ENCODE measurements around the gene FADS3.

DNA sequence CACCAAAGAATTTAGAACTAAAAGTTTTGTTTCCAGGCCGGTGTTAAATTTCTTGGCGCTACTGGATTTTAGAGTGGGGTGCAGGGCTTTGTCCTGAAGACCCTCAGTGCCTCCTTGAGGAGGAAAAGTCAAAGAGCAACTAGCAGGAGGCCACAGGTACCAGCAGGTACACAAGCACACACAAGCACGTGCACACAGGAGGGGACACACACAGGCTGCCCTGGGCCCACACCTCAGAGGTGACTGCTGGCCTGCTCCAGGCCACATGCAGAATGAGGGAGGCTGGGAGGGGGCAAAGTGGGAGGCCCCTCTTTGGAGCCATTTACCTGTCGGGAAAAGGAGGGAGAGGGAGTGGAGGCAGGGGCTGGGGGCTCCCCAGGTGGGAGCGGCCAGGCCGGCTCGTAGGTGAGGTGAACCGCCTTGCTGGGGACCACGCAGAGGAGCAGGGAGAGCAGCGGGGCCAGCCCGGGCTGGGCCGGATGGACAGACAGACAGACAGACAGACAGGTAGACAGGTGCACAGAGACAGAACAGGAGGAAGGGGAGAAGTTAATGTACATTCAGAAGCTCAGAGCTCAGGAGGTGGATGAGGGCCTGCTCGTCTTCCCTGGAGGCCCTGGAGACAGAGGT lies 13.8 kb upstream of the FADS3 start:
- TF ChIP-seq POLR2AphosphoS5 (IDR thresholded peaks at IDR 0.05; ENCODE audit: low read depth, low read length), result no peak
- TF ChIP-seq POLR2A (IDR thresholded peaks at IDR 0.05; ENCODE audit: low read depth, low read length), result no peak

Measured in GM12892 (cell line).